Kidney (tissue), 14 donors: ENCODE data around the gene KLF6. TPM values are rescaled to one million over a fixed set of nuclear protein-coding genes. Genes with fewer than 3 reads are reported as not detected.

Experiments
- DNase-seq, 5 donors: peaks; one replicate each; pipeline ENCODE4 v3.0.0-alpha.2; 2013 to 2020
- FAIRE-seq: peaks from 2 replicates; lab custom pipeline; 2012; peaks lifted over from hg19 to GRCh38; lab: Jason Lieb, UNC
- H3K27ac ChIP-seq, 2 donors: one replicate each; pipeline ENCODE4 v1.7.0; 2013; ENCODE audit warnings: low read depth in 2 of 2, low read length in 2 of 2, inconsistent platforms in 1 of 2
- H3K27me3 ChIP-seq: one replicate; pipeline ENCODE4 v1.7.1; 2013; ENCODE audit warnings: low read length, inconsistent platforms; ENCODE audit not compliant: control insufficient read depth, insufficient read depth
- H3K36me3 ChIP-seq, 3 donors: one replicate each; pipeline versions ENCODE4 v1.7.0 to v1.7.1; 2013; ENCODE audit warnings: low read length in 3 of 3, control low read depth in 1 of 3, inconsistent platforms in 1 of 3; ENCODE audit not compliant: insufficient read depth in 3 of 3, control insufficient read depth in 2 of 3
- H3K4me1 ChIP-seq, 3 donors: one replicate each; pipeline versions ENCODE4 v1.7.0 to v1.7.1; 2013; ENCODE audit warnings: low read length in 3 of 3, inconsistent platforms in 1 of 3, low read depth in 1 of 3; ENCODE audit not compliant: control insufficient read depth in 2 of 3, insufficient read depth in 2 of 3
- H3K4me3 ChIP-seq, 3 donors: one replicate each; pipeline versions ENCODE4 v1.7.0 to v1.8.1; 2013; ENCODE audit warnings: low read length in 3 of 3, control low read depth in 1 of 3, inconsistent platforms in 1 of 3
- H3K9ac ChIP-seq, 3 donors: one replicate each; pipeline versions ENCODE4 v1.7.0 to v1.7.1; 2013; ENCODE audit warnings: low read length in 3 of 3, control low read depth in 1 of 3, inconsistent platforms in 1 of 3
- H3K9me3 ChIP-seq, 3 donors: one replicate each; pipeline versions ENCODE4 v1.7.0 to v1.7.1; 2013; ENCODE audit warnings: low read length in 3 of 3, control low read depth in 1 of 3, inconsistent platforms in 1 of 3; ENCODE audit not compliant: control insufficient read depth in 2 of 3, insufficient read depth in 1 of 3
- CTCF ChIP-seq: IDR thresholded peaks from 3 replicates; pipeline ENCODE4 v1.5.1; 2012; ENCODE audit warnings: mild to moderate bottlenecking, moderate library complexity, borderline replicate concordance; ENCODE audit not compliant: insufficient read depth; ENCODE audit errors: extremely low read depth
- intact Hi-C: fragments of 100-400 bp; cut with DNase I; formaldehyde crosslinking; loops from one replicate; pipeline ENCODE4 v1.11.1; 2022
- polyA plus RNA-seq: library from polyadenylated mRNA; stranded (reverse); fragments of 350-450 nt; fragmentation: Illumina TruSeq; extraction: RNeasy Lipid Tissue Mini Kit (QIAGEN cat#74804); gene quantifications from one replicate; pipeline ENCODE4 v1.2.3, GENCODE V29; 2014; ENCODE audit warnings: low read depth, low replicate concordance; ENCODE audit not compliant: insufficient read depth
- total RNA-seq: library from RNA; stranded (reverse); fragmentation: NEBNext Ultra II Directional; extraction: Animal tissue kit (Norgen Biotek cat#: 25700); gene quantifications from one replicate; pipeline ENCODE4 v1.2.1, GENCODE V29; 2021
- donor health status: control.
- donor health status: control.
- donor health status: control.
- donor health status: control.
- donor health status: control.
- donor health status: DM: yes; HTN: yes; CAD: no.
- donor health status: Normal renal cell carcinoma (clear cell type).

The KLF6 gene
- total and polyA plus RNA-seq, 2 donors from 2014 or later = 27.8 to 230 TPM

- Histone ChIP-seq H3K36me3 (no peaks in the 10 kb centered on the region), H3K27ac (no peak overlapping the region), H3K9ac (no peak overlapping the region), H3K9me3 (no peaks in the 10 kb centered on the region), H3K27me3 (no peaks in the 10 kb centered on the region), H3K4me3 (no peak overlapping the region), H3K4me1 (peaks cover 0 to 7% (median 5%) of the 10 kb centered on the region in 3 donors)
- intact Hi-C loops = no loop called here
- no peak for TF ChIP-seq CTCF
- FAIRE-seq (no peak), DNase-seq (no peak)
Measured at GRCh38 chr10:3756360-3756740, 28.7 kb downstream of the KLF6 start.

- Histone ChIP-seq H3K27ac (no peak overlapping the region), H3K9ac (no peak overlapping the region), H3K27me3 (no peaks in the 10 kb centered on the region), H3K4me3 (no peak overlapping the region), H3K4me1 (peaks cover 0 to 5% (median under 1%) of the 10 kb centered on the region in 3 donors), H3K9me3 (no peaks in the 10 kb centered on the region), H3K36me3 (no peaks in the 10 kb centered on the region)
- no peak for DNase-seq
- FAIRE-seq = no peak
- intact Hi-C loops = no loop called here
- TF ChIP-seq CTCF = no peak
Measured at GRCh38 chr10:3755440-3756359, 29.3 kb downstream of the KLF6 start.

GRCh38 chr10:3754727-3755439, 30.1 kb downstream of the KLF6 start:
- no peaks in the 10 kb centered on the region for H3K27me3 ChIP-seq
- H3K36me3 ChIP-seq = no peaks in the 10 kb centered on the region
- FAIRE-seq = no peak
- H3K9ac ChIP-seq = no peak overlapping the region
- H3K4me1 ChIP-seq = peaks cover 0 to 7% (median 7%) of the 10 kb centered on the region in 3 donors
- H3K9me3 ChIP-seq = no peaks in the 10 kb centered on the region
- TF ChIP-seq CTCF = no peak
- intact Hi-C loops = no loop called here
- no peak overlapping the region for H3K27ac ChIP-seq
- DNase-seq = no peak
- no peak overlapping the region for H3K4me3 ChIP-seq
